Measurements from ENCODE around the gene GPER1. TPM values are rescaled to one million over a fixed set of nuclear protein-coding genes. Genes with fewer than 3 reads are reported as not detected.

GPER1 gene
- total RNA-seq, 1 donor from 2014 or later, result 2.8 TPM

- ATAC-seq (no peak), DNase-seq (no peak)
- intact Hi-C loops (cut with micrococcal nuclease), result no loop called here
Observed at GRCh38 chr7:1081931-1082401, 5.9 kb upstream of the GPER1 start.

DNA sequence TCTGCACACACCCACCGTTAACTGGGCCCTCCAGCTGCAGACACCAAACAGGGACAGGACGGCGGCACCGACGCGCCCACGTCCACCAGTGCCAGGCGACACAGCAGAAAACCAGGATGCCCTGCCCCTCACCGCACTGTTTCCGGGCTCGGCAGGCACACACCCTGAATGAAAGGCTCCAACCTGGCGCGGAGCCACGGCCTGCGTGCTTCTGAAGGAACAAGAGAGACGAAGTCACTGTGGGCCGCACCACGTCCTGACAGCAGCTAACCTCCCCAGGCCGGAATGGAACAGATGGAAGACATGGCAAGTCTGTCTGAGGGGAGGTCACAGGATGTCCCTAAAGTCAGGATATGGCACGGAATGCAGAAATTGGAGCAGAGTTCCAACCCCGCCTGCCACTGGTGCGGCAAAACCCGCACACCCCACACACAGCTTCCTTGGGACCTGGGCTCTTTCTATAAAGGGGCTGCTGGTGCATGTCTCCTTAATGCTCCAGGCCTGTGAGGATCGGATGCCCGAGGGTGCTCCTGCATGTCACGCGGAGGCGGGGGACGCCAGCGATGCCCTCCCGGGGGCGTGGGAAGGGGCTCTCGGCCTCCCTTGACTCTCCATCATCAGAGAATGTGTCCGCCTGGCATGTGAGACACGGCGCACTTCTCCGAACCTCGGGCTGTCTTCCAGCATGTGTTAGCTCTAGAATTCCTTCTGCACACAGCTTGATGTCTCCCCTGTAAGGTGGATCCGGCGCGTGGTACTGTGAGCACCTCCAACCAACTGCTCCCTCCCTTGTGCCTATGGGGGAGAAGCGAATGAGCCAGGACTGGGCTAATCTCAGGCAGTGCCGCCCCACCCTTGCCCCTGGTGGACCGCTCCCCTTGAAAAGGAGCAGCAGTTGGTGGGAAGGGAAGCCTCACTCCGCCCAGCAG lies 3.9 kb upstream of the GPER1 start:
- DNase-seq (peak; percentile 54), ATAC-seq (no peak)
- intact Hi-C loops (cut with micrococcal nuclease), result no loop called here

GRCh38 chr7:1085266-1085665 lies 2.6 kb upstream of the GPER1 start:
- ATAC-seq, result no peak
- intact Hi-C loops (cut with micrococcal nuclease), result no loop called here
- no peak for DNase-seq

DNA sequence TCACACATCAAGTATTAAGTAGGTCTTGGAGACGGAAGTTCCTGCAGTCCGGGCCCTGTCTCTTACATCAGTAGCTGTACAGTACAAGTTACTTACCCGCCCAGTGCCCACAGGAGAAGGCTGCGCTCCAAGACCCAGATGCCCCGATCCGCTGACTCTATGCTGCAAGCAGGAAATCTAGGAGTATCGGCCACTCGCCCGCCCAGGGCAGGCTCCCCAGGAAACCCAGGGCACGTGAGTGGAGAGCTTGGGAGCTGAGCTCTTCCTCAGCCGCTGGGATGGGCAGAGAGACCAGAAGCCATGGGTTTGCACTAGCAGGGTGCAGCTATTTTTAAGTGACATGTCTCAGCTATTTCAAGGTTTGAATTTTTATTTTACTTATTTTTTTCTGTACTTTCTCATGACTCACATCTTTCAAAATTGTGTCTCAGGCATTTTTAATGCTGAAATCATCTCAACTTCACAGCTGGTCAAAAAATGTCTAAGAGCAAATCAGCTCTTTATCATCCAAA lies 1.9 kb upstream of the GPER1 start:
- intact Hi-C loops (cut with micrococcal nuclease), result no loop called here
- ATAC-seq, result no peak

DNA sequence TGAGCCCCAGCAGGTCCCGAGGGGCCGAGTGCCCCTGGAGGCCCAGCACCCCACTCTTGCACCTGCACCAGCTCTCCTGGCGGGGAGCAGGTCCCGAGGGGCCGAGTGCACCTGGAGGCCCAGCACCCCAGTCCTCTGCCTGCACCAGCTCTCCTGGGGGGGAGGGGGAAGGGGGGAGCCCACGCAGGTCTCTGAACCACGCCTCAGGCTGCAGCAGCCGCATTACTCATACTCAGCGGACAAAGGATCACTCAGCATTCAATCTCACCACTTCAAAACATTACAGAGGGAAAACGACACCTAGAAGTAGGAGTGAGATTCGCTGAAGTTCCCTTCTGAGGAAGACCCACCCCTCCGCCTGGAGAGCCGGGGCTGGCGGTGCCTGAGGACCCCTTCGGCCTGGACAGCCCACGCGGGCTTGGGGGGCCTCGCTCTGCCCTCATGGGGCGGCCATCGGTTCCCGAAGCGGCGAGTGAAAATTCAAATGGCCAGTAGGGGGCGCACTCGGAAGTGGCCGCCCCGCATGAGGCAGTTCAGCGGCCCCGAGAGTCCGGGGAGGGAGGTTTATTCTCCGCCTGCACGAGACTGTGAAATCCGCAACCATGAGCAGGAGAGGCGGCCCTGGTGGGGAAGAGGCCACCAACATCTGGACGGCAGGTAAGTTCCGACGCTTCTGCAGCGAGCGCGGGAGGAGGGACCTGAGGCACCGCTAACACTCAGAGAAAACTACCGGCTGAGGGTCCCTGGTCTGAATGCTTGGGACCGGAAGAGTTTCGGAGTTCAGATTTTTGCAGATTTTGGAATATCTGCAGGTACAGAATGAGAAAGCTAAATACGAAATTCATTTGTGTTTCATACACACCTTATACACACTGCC lies 1.1 kb upstream of the GPER1 start:
- intact Hi-C loops (cut with micrococcal nuclease), result no loop called here
- DNase-seq, result peak; percentile 83
- ATAC-seq, result peak; percentile 79

More for the DNA sequence above, 1.9 kb upstream of the GPER1 start:
- no peak for DNase-seq

DNA sequence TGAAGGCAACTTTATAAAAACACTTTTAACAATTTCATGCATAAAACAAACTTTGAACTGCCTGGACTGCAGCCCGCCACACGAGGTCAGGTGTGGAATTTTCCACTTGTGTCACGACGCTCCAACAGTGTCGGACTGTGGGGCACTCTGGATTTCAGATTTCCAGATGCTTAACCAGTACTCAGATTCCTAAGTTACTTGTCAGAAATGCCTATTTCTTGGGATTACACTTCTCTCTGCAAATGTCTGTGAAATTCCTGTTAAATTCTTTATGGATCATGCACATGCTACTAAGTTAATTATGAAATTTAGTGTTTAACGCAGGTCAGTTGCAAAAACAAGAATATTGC lies 473 bp upstream of the GPER1 start:
- DNase-seq (no peak), ATAC-seq (no peak)
- intact Hi-C loops (cut with micrococcal nuclease), result no loop called here

DNA sequence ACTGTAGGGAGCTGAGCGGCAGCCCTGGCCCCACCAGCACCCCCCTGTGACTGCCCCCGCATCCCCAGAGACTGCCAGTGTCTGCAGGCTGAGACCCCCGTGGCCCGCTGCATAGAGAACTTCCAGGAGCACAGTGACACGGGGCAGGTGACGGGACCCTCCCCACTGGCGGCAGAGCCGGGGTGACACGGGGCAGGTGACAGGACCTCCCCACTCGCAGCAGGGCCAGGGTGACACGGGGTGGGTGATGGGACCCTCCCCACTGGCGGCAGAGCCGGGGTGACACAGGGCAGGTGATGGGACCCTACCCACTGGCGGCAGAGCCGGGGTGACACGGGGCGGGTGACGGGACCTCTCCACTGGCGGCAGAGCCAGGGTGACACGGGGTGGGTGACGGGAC lies 2.3 kb downstream of the GPER1 start:
- ATAC-seq (no peak), DNase-seq (no peak)
- intact Hi-C loops (cut with micrococcal nuclease), result no loop called here

GRCh38 chr7:1090686-1091643 lies 3.1 kb downstream of the GPER1 start:
- no peak for ATAC-seq
- intact Hi-C loops (cut with micrococcal nuclease), result no loop called here

GRCh38 chr7:1091644-1092027 lies 3.7 kb downstream of the GPER1 start:
- intact Hi-C loops (cut with micrococcal nuclease), result no loop called here
- DNase-seq (no peak), ATAC-seq (no peak)

More at GRCh38 chr7:1090686-1091643, 3.1 kb downstream of the GPER1 start:
- no peak for DNase-seq

DNA sequence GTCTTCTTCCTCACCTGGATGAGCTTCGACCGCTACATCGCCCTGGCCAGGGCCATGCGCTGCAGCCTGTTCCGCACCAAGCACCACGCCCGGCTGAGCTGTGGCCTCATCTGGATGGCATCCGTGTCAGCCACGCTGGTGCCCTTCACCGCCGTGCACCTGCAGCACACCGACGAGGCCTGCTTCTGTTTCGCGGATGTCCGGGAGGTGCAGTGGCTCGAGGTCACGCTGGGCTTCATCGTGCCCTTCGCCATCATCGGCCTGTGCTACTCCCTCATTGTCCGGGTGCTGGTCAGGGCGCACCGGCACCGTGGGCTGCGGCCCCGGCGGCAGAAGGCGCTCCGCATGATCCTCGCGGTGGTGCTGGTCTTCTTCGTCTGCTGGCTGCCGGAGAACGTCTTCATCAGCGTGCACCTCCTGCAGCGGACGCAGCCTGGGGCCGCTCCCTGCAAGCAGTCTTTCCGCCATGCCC lies 4.3 kb downstream of the GPER1 start:
- intact Hi-C loops (cut with micrococcal nuclease), result no loop called here
- no peak for DNase-seq
- ATAC-seq, result no peak

GRCh38 chr7:1092806-1093501 lies 5.0 kb downstream of the GPER1 start:
- no peak for DNase-seq

DNA sequence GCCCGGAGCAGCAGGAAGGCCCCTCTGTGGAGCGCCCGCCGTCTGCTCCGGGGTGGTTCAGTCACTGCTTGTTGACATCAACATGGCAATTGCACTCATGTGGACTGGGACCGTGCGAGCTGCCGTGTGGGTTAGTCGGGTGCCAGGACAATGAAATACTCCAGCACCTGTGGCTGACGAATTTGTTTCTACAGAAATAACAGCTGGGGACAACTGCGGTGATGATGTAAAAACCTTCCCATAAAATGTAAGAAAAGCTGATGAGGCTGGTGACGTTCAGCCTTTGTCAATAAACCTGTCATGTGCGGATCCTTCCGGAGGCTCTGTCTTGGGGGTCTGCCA lies 5.6 kb downstream of the GPER1 start:
- intact Hi-C loops (cut with micrococcal nuclease), result no loop called here
- ATAC-seq, result no peak
- no peak for DNase-seq

More at GRCh38 chr7:1092806-1093501, 5.0 kb downstream of the GPER1 start:
- intact Hi-C loops (cut with micrococcal nuclease), result no loop called here
- ATAC-seq, result no peak

DNA sequence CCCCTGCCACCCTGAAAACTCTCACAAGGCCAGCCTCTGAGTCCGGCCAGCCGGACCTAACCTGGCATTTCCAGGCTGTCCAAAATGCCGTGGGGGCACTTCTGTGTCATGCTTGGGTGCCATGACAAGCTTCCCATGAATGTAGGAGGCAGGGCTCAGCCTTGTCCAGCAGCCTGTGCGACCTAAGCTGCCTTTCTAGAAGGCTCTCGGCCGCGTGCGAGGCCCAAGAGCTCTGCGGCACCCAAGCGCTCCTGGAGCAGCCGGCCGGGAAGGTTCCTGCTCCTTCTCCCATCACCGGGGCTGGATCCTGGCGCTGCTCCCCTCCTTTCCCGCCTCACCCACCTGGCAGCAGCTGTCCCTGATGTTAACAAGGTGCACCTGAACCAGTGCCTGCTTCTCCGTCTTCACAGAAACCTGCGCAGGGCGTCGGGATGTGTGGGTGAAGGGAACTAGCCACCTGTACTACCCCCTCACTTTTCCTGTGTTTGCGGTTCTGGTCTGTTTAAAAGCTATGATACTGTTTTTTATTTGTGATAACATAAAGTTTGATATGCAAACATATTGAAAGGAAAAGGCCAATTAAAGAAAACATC lies 6.1 kb downstream of the GPER1 start:
- intact Hi-C loops (cut with micrococcal nuclease), result no loop called here
- ATAC-seq (no peak), DNase-seq (no peak)

GRCh38 chr7:1094870-1095269 lies 7.0 kb downstream of the GPER1 start:
- no peak for ATAC-seq
- intact Hi-C loops (cut with micrococcal nuclease), result no loop called here
- DNase-seq, result no peak

DNA sequence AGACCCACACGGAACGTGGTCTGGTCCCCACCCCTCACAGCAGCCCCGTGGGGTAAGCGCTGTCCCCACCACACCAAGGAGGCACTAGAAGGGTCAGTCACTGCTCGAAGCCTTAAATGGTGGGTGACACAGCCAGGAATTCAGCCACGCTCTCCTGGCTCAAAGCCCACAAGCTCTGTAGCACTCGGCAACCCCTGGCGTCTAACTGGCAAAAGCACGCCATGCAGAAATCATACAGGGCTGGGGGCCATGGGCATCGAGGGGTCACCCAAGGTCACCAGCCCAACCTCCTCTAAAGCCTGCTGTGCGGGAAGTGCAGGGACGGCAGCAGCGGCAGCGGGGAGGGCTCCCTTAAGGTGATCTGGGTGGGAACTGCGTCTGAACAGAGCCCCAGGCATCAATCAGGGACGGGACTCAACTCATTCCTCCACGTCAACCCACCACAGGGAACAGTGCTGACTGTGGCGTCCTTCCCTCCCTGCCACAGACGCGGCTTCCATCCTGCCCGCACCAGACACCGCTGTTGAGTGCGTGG lies 7.8 kb downstream of the GPER1 start:
- ATAC-seq (peak; percentile 54), DNase-seq (no peak)
- intact Hi-C loops (cut with micrococcal nuclease), result no loop called here

DNA sequence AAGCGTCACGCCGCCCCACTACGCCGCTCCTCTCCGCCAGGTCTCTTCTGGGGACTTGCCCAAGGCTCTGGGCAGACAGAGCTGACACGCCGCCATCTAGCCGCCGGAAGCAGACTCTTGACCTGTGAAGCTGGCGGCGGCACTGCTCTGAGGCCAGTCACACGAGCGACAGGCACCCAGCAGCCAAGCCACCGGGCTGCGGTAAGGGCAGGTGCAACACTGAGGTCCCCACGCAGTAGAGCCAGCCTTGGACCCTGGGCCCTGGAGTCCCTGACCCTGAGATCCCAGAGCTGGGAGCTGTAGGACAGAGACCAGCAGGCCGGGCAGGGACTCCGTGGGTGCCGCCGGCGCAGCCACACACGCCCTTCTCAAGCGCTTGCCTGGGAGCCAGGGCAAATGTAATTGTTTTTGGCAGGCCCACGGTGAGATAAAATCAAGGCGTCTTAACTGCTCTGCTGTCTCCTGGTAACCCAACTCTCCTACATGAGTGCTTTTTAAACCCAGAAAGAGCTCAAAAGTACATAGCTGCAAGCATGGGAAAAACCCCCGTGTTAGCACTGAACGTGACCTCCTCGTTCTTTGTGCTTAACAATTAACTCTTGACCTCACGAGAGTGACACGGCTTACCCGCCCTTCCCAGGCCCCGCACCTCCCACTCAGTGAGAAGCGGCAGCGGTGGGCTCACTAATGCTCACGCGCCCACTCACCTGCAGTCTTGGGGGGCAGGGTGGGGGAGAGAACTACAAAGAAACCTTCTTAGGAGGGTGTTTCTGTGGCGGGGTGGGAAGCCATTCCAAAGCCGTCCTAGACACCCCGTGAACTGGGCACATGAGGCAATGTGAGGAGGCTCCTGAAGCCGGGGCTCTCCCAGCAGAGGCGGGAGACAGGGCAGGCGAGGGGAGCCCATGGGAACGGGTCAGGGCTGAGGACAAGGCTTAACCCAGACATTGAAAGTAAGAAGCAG lies 8.5 kb downstream of the GPER1 start:
- peak; percentile 51 for DNase-seq
- intact Hi-C loops (cut with micrococcal nuclease), result no loop called here
- ATAC-seq, result peak; percentile 26

- DNase-seq (no peak), ATAC-seq (no peak)
- intact Hi-C loops (cut with micrococcal nuclease), result no loop called here
Observed at GRCh38 chr7:1097120-1097504, 9.2 kb downstream of the GPER1 start.

Measured in left ventricle myocardium superior (tissue), 1 donor.